ENCODE data around the gene MOBP.

The MOBP gene

DNA sequence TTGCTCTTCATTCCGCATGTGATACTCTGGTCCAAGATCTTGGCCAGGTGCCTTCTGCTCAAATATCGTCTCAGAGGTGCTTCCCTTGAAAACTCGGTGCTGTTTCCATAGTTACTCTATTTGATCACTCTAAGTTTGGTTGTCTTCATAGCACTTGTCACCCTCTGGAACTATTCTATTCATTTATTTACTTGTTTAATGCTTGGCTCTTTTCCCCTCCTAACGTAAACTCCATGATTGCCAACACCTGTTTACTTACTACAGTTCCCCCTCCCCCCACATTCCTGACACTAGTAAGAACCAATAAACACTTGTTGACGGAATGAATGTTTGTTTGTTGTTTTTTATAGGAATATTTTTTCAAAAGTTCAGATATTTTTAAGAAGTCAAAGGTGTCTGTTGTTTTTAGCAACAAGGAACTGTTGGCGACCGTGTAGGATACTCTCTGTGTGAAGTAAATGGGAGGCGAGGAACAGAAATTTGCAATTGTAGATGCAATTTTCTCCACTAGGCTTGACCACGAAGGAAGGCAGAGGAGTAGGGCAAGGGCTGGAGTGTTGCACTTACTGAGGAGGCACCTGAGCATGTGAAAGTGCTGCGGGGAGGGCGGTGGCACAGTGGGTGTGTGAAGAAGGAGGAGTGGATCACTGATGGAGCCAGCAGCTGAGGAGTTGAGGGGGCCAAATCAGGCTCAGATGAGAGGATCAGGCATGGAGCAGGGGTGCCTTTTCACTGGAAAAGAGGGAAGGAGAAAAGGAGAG lies 48.4 kb downstream of the MOBP start:
- Histone ChIP-seq H3K36me3 (ENCODE audit: control insufficient read depth in 2 of 2, insufficient read depth in 2 of 2, low read length in 2 of 2) (no peaks in the 10 kb centered on the region), H3K9ac (ENCODE audit: low read length in 2 of 2) (no peak overlapping the region), H3K27me3 (ENCODE audit: control insufficient read depth in 1 of 2, insufficient read depth in 2 of 2, low read length in 2 of 2) (no peaks in the 10 kb centered on the region), H3K4me1 (ENCODE audit: control insufficient read depth, insufficient read depth, low read length) (no peaks in the 10 kb centered on the region), H3K4me3 (ENCODE audit: low read length in 2 of 2) (no peak overlapping the region), H3K9me3 (ENCODE audit: control insufficient read depth in 2 of 2, low read length in 2 of 2) (no peaks in the 10 kb centered on the region), H3K27ac (ENCODE audit: low read length) (no peak overlapping the region)

DNA sequence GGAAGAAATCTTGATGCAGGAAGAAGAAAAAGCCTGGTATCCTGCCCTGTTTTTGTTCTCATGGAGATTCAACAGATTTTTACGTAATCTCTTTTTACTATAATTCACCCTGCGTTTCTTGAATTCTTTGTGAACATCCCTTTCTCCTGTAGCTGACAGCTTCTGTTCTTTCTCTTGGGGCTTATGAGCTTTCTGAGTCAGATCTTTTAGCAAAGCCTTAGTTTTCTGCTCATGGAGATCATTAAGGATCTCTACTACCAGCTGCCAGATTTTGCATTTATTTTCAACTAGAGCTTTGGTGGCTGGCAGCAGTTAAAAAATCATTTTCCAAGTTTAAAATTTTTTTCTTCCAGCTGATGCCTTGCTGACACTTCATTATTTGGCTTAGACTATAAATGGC lies 51.6 kb downstream of the MOBP start:
- no peaks in the 10 kb centered on the region for H3K27me3 ChIP-seq (ENCODE audit: control insufficient read depth in 1 of 2, insufficient read depth in 2 of 2, low read length in 2 of 2)
- H3K36me3 ChIP-seq (ENCODE audit: control insufficient read depth in 2 of 2, insufficient read depth in 2 of 2, low read length in 2 of 2), result no peaks in the 10 kb centered on the region
- H3K9ac ChIP-seq (ENCODE audit: low read length in 2 of 2), result no peak overlapping the region
- H3K9me3 ChIP-seq (ENCODE audit: control insufficient read depth in 2 of 2, low read length in 2 of 2), result peaks cover 3 to 4% of the 10 kb centered on the region in 2 donors
- H3K4me3 ChIP-seq (ENCODE audit: low read length in 2 of 2), result no peak overlapping the region
- no peak overlapping the region for H3K27ac ChIP-seq (ENCODE audit: low read length)
- H3K4me1 ChIP-seq (ENCODE audit: control insufficient read depth, insufficient read depth, low read length), result no peaks in the 10 kb centered on the region

GRCh38 chr3:39519554-39520288 lies 52.2 kb downstream of the MOBP start:
- H3K36me3 ChIP-seq (ENCODE audit: control insufficient read depth in 2 of 2, insufficient read depth in 2 of 2, low read length in 2 of 2), result no peaks in the 10 kb centered on the region
- H3K27ac ChIP-seq (ENCODE audit: low read length), result no peak overlapping the region
- peaks cover 3 to 4% of the 10 kb centered on the region in 2 donors for H3K9me3 ChIP-seq (ENCODE audit: control insufficient read depth in 2 of 2, low read length in 2 of 2)
- H3K27me3 ChIP-seq (ENCODE audit: control insufficient read depth in 1 of 2, insufficient read depth in 2 of 2, low read length in 2 of 2), result no peaks in the 10 kb centered on the region
- H3K4me3 ChIP-seq (ENCODE audit: low read length in 2 of 2), result no peak overlapping the region
- H3K4me1 ChIP-seq (ENCODE audit: control insufficient read depth, insufficient read depth, low read length), result no peaks in the 10 kb centered on the region
- no peak overlapping the region for H3K9ac ChIP-seq (ENCODE audit: low read length in 2 of 2)

DNA sequence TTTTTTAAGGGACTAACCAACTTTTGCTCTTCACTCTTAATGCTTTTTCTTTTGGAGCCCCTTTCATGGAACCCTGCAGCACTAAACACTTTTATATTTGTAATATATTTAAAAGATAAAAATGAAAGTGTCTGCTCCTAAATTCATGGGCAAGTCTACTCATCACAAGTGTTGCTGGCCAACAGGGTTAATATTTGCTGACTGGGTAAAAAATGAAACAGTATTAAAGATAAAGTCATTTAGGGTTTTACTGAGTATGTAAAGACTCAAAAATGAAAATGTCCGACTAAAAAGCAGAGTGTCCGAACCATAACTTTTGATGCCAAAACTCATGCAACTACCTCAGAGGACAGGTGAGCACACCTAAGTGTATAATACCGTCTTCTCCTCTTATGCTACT lies 54.0 kb downstream of the MOBP start:
- Histone ChIP-seq H3K4me1 (ENCODE audit: control insufficient read depth, insufficient read depth, low read length) (no peaks in the 10 kb centered on the region), H3K27me3 (ENCODE audit: control insufficient read depth in 1 of 2, insufficient read depth in 2 of 2, low read length in 2 of 2) (no peaks in the 10 kb centered on the region), H3K9me3 (ENCODE audit: control insufficient read depth in 2 of 2, low read length in 2 of 2) (peaks cover 3 to 4% of the 10 kb centered on the region in 2 donors), H3K9ac (ENCODE audit: low read length in 2 of 2) (no peak overlapping the region), H3K27ac (ENCODE audit: low read length) (no peak overlapping the region), H3K4me3 (ENCODE audit: low read length in 2 of 2) (no peak overlapping the region), H3K36me3 (ENCODE audit: control insufficient read depth in 2 of 2, insufficient read depth in 2 of 2, low read length in 2 of 2) (no peaks in the 10 kb centered on the region)

- Histone ChIP-seq H3K27ac (ENCODE audit: low read length) (no peak overlapping the region), H3K4me1 (ENCODE audit: control insufficient read depth, insufficient read depth, low read length) (no peaks in the 10 kb centered on the region), H3K27me3 (ENCODE audit: control insufficient read depth in 1 of 2, insufficient read depth in 2 of 2, low read length in 2 of 2) (no peaks in the 10 kb centered on the region), H3K36me3 (ENCODE audit: control insufficient read depth in 2 of 2, insufficient read depth in 2 of 2, low read length in 2 of 2) (no peaks in the 10 kb centered on the region), H3K9ac (ENCODE audit: low read length in 2 of 2) (no peak overlapping the region), H3K4me3 (ENCODE audit: low read length in 2 of 2) (no peak overlapping the region), H3K9me3 (ENCODE audit: control insufficient read depth in 2 of 2, low read length in 2 of 2) (peaks cover 3 to 4% of the 10 kb centered on the region in 2 donors)
These were observed 56.6 kb downstream of the MOBP start for GRCh38 chr3:39524107-39524506.

DNA sequence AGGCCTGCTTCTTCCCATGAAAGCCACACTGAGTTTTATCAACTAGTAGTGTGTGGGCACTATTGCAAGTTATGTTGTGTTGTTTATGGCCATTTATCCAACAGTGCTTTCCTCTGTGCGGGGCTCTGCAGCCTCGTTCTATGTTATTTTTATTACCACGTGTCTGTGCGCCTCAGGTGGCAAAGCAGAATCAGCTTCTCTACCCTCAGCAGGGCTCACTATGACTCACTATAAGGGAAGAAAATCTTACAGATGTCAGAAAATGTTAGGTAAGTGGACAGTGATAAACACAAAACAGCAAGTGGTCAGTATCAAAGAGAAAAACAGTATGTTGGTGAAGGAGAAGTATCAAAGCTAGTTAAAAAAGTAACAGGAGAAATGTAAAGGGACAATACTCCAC lies 61.4 kb downstream of the MOBP start:
- peaks cover 0 to 3% of the 10 kb centered on the region in 2 donors for H3K9me3 ChIP-seq (ENCODE audit: control insufficient read depth in 2 of 2, low read length in 2 of 2)
- H3K27ac ChIP-seq (ENCODE audit: low read length), result no peak overlapping the region
- H3K9ac ChIP-seq (ENCODE audit: low read length in 2 of 2), result no peak overlapping the region
- no peaks in the 10 kb centered on the region for H3K4me1 ChIP-seq (ENCODE audit: control insufficient read depth, insufficient read depth, low read length)
- no peaks in the 10 kb centered on the region for H3K36me3 ChIP-seq (ENCODE audit: control insufficient read depth in 2 of 2, insufficient read depth in 2 of 2, low read length in 2 of 2)
- no peaks in the 10 kb centered on the region for H3K27me3 ChIP-seq (ENCODE audit: control insufficient read depth in 1 of 2, insufficient read depth in 2 of 2, low read length in 2 of 2)
- no peak overlapping the region for H3K4me3 ChIP-seq (ENCODE audit: low read length in 2 of 2)

DNA sequence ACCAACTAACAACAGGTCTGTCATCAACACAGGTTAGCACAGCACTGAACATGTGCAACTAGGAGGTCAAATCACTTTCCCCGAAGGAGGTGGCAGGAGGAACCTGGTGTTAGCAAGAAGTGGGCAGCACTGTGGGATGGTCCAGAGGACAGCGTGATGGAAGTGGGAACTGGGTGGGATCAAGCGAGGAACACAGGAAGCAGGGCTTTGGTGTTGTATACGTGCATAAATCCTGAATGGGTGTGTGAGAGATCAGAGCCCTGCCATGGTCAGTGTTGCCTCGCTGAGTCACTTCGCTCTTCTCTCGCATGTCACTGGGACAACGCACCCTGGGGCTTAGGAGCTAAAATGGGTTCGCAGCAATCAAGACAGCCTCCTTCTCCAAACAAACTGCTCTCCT lies 62.1 kb downstream of the MOBP start:
- Histone ChIP-seq H3K4me3 (ENCODE audit: low read length in 2 of 2) (no peak overlapping the region), H3K27me3 (ENCODE audit: control insufficient read depth in 1 of 2, insufficient read depth in 2 of 2, low read length in 2 of 2) (no peaks in the 10 kb centered on the region), H3K9me3 (ENCODE audit: control insufficient read depth in 2 of 2, low read length in 2 of 2) (no peaks in the 10 kb centered on the region), H3K9ac (ENCODE audit: low read length in 2 of 2) (no peak overlapping the region), H3K36me3 (ENCODE audit: control insufficient read depth in 2 of 2, insufficient read depth in 2 of 2, low read length in 2 of 2) (no peaks in the 10 kb centered on the region), H3K4me1 (ENCODE audit: control insufficient read depth, insufficient read depth, low read length) (no peaks in the 10 kb centered on the region), H3K27ac (ENCODE audit: low read length) (no peak overlapping the region)

- H3K4me3 ChIP-seq (ENCODE audit: low read length in 2 of 2), result no peak overlapping the region
- no peaks in the 10 kb centered on the region for H3K27me3 ChIP-seq (ENCODE audit: control insufficient read depth in 1 of 2, insufficient read depth in 2 of 2, low read length in 2 of 2)
- H3K36me3 ChIP-seq (ENCODE audit: control insufficient read depth in 2 of 2, insufficient read depth in 2 of 2, low read length in 2 of 2), result no peaks in the 10 kb centered on the region
- H3K4me1 ChIP-seq (ENCODE audit: control insufficient read depth, insufficient read depth, low read length), result no peaks in the 10 kb centered on the region
- H3K9me3 ChIP-seq (ENCODE audit: control insufficient read depth in 2 of 2, low read length in 2 of 2), result no peaks in the 10 kb centered on the region
- H3K27ac ChIP-seq (ENCODE audit: low read length), result no peak overlapping the region
- no peak overlapping the region for H3K9ac ChIP-seq (ENCODE audit: low read length in 2 of 2)
These were observed 63.6 kb downstream of the MOBP start for GRCh38 chr3:39531066-39531465.

DNA sequence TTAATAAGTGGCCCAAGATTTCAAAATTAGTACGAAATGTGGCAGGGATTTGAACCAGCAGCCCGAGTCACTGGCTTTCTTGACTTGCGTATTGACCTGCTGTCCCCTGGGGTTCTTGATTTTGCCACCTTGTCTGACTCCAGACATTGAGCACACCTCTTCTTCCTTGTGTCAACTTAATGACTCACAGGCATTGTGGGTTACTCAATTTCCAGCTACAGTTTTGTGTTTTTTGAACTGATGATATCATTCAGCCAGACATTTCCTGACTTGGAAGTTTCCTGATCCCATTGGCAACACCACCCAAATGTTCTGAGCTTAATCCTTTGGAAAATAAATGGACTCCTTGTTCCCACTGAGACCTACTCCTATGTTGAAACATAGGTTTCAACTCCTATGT lies 64.2 kb downstream of the MOBP start:
- no peak overlapping the region for H3K4me3 ChIP-seq (ENCODE audit: low read length in 2 of 2)
- no peaks in the 10 kb centered on the region for H3K27me3 ChIP-seq (ENCODE audit: control insufficient read depth in 1 of 2, insufficient read depth in 2 of 2, low read length in 2 of 2)
- no peaks in the 10 kb centered on the region for H3K36me3 ChIP-seq (ENCODE audit: control insufficient read depth in 2 of 2, insufficient read depth in 2 of 2, low read length in 2 of 2)
- H3K4me1 ChIP-seq (ENCODE audit: control insufficient read depth, insufficient read depth, low read length), result no peaks in the 10 kb centered on the region
- H3K9ac ChIP-seq (ENCODE audit: low read length in 2 of 2), result no peak overlapping the region
- no peaks in the 10 kb centered on the region for H3K9me3 ChIP-seq (ENCODE audit: control insufficient read depth in 2 of 2, low read length in 2 of 2)
- no peak overlapping the region for H3K27ac ChIP-seq (ENCODE audit: low read length)

DNA sequence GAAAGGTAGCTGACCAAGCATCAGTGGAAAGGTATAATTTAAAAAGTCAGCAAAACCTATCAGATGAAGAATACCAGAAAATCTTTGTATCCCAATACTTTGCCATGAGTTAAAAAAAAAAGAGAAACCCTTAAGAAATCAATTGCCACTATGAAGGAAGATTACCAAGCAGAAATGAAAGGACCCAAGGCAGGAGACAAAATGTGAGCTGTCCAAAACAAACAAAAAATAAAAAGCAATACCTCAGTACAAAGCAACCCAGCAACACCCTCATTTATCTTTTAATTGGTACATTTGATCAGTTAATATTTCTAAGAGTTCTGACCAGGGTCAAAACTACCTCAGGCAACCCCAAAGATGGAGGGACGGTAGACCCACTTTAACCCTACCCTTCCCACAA lies 65.3 kb downstream of the MOBP start:
- H3K27me3 ChIP-seq (ENCODE audit: control insufficient read depth in 1 of 2, insufficient read depth in 2 of 2, low read length in 2 of 2), result no peaks in the 10 kb centered on the region
- H3K27ac ChIP-seq (ENCODE audit: low read length), result no peak overlapping the region
- no peaks in the 10 kb centered on the region for H3K4me1 ChIP-seq (ENCODE audit: control insufficient read depth, insufficient read depth, low read length)
- no peaks in the 10 kb centered on the region for H3K9me3 ChIP-seq (ENCODE audit: control insufficient read depth in 2 of 2, low read length in 2 of 2)
- no peak overlapping the region for H3K4me3 ChIP-seq (ENCODE audit: low read length in 2 of 2)
- no peak overlapping the region for H3K9ac ChIP-seq (ENCODE audit: low read length in 2 of 2)
- no peaks in the 10 kb centered on the region for H3K36me3 ChIP-seq (ENCODE audit: control insufficient read depth in 2 of 2, insufficient read depth in 2 of 2, low read length in 2 of 2)

DNA sequence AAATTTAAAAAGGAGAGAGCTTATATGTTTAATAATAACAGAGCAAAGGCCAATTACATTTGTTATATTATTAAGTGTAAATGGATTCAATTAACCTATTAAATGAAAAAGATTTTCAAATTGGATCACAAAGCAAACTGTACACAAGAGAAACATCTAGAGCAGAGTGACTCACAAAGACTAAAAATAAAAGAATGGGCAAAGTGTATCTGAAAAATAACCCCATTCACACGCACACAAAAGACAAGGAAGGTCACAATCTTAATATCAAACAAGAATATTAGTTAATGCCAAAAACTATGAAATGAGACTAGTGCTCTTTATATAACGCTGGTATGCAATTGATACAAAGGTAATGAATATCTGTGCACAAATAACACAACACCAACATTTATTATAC lies 65.7 kb downstream of the MOBP start:
- H3K27me3 ChIP-seq (ENCODE audit: control insufficient read depth in 1 of 2, insufficient read depth in 2 of 2, low read length in 2 of 2), result no peaks in the 10 kb centered on the region
- H3K4me1 ChIP-seq (ENCODE audit: control insufficient read depth, insufficient read depth, low read length), result no peaks in the 10 kb centered on the region
- H3K4me3 ChIP-seq (ENCODE audit: low read length in 2 of 2), result no peak overlapping the region
- no peaks in the 10 kb centered on the region for H3K9me3 ChIP-seq (ENCODE audit: control insufficient read depth in 2 of 2, low read length in 2 of 2)
- no peak overlapping the region for H3K9ac ChIP-seq (ENCODE audit: low read length in 2 of 2)
- H3K36me3 ChIP-seq (ENCODE audit: control insufficient read depth in 2 of 2, insufficient read depth in 2 of 2, low read length in 2 of 2), result no peaks in the 10 kb centered on the region
- no peak overlapping the region for H3K27ac ChIP-seq (ENCODE audit: low read length)

All from stomach smooth muscle (tissue), 2 donors.